ENCODE results near the gene SREK1IP1.

Gene SREK1IP1

DNA sequence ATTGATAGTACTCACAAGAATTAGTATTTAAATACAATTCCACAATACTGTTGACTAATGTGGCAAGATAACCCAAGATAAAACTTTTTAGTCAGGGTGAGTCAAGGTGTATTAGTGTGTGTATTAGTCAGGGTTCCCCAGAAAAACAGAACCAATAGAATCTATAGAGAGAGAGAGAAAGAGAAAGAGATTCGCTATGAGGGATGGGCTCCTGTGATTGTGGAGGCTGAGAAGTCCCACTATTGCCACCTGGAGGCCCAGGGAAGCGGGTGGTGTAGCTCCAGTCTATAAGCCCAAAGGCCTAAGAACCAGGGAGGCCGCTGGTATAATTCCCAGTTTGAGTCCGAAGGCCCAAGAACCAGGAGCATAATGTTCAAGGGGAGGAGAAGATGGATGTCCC is 88.2 kb downstream of the SREK1IP1 start:
- DNase-seq = no peak

DNA sequence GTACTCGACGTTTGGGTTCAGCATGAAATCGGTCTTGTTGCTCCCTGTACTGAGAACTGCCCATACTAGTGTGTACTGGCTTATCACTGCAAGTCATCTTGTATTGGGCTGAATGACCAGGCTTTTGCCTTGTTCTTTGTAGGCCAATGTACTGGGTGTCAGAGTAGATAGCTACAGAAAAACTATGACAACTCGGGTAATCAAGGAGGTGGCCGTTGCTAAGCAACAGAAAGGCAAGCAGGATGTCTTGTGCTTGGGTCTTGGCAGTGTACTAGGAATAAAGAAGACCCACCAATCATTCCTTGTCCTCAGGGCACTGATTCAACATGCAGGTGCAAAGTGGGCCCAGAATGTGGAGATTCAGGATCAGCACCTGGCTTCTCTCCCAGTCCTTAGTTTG is 90.1 kb downstream of the SREK1IP1 start:
- DNase-seq = no peak

GRCh38 chr5:64671678-64672077 is 96.8 kb downstream of the SREK1IP1 start:
- DNase-seq = no peak

DNA sequence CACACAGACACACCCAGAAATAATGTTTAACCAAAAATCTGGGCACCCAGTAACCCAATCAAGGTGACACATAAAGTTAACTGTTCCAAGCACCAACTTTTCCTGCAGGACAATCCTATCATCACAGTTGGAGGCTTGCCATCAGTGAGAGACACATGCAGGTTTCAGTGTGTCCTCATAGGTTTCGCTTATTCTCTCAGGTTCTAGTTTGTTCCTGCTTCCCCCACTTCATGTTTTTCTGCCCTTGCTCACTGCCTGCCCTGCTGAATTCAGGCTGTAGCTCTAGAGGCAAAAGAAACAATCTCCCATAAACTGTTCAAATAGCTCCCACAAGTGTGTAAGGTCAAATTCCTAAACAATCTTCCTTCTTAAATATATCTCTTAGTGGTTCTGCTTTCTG is 98.2 kb downstream of the SREK1IP1 start:
- no peak for DNase-seq
